Kasumi-1 (cell line): ENCODE measurements around the gene FRRS1.

Experiments
- DNase-seq, 2 experiments: peaks; one replicate each; lab custom pipeline; 2025; lab: John Stamatoyannopoulos, UW

Gene FRRS1, protein sequence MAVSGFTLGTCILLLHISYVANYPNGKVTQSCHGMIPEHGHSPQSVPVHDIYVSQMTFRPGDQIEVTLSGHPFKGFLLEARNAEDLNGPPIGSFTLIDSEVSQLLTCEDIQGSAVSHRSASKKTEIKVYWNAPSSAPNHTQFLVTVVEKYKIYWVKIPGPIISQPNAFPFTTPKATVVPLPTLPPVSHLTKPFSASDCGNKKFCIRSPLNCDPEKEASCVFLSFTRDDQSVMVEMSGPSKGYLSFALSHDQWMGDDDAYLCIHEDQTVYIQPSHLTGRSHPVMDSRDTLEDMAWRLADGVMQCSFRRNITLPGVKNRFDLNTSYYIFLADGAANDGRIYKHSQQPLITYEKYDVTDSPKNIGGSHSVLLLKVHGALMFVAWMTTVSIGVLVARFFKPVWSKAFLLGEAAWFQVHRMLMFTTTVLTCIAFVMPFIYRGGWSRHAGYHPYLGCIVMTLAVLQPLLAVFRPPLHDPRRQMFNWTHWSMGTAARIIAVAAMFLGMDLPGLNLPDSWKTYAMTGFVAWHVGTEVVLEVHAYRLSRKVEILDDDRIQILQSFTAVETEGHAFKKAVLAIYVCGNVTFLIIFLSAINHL

GRCh38 chr1:99766378-99766800, at the start of gene FRRS1:
Gene FRRS1, minus strand, starts transcription at chr1:99766635. Its CDS starts 17,867 bp downstream, at chr1:99748768.
- peak; percentile 91 for DNase-seq

DNA sequence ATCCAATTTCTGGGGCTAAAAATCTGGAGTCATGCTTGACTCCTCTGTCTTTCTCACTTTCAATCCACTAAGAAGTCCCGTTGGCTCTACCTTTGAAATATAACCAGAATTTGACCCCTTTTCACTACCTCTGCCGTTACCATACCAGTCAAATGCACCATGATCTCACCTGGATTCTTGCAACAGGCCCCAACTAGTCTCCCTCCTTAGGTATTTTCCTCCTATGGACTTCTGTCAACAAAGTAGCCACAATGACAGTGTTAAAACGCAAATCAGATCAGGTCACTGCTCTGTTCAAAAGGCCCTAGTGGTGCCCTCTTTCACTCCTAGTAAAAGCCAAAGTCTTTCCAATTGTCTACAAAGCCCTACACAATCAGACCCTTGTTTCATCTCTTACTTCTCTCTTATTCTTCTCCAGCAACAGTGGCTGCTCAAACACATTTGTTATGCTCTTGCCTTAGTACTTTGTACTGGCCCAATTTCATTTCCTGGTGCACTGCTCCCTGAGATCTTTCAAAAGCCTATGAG, 48.0 kb upstream of the FRRS1 start:
- no peak for DNase-seq

DNA sequence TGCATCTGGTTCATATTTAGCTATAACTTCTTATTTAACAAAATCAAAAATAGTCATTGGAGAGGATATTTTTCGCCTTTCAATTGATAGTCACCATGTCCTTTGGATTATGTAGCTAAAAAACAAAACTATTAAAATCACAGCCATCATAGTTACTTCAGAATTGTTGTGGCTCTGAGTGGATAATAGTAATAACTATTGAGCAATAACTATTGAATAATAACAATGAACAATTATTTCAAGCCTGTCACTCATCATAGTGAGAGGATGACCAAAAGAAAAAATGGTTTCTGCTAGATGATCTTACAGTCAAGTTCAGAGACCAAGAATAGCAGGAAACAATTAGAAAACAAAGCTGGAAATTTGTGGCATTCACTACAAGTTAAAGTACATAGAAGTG, 45.3 kb upstream of the FRRS1 start:
- no peak for DNase-seq

DNA sequence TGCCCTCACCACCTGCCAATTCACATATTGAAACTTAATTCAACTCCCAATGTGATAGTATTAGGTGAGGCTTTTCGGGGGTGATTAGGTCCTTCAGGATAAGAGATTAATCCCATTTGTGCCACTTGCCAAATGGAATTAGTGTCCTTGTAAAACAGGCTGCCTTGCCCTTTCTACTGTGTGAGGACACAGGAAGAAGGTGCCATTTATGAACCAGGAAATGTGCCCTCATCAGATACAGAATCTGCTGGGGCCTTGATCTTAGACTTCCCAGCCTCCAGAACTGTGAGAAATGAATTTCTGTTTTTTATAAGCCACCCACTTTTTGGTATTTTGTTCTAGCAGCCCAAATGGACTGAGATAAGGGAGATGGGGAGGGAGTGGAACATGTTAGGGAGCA, 44.6 kb upstream of the FRRS1 start:
- no peak for DNase-seq

DNA sequence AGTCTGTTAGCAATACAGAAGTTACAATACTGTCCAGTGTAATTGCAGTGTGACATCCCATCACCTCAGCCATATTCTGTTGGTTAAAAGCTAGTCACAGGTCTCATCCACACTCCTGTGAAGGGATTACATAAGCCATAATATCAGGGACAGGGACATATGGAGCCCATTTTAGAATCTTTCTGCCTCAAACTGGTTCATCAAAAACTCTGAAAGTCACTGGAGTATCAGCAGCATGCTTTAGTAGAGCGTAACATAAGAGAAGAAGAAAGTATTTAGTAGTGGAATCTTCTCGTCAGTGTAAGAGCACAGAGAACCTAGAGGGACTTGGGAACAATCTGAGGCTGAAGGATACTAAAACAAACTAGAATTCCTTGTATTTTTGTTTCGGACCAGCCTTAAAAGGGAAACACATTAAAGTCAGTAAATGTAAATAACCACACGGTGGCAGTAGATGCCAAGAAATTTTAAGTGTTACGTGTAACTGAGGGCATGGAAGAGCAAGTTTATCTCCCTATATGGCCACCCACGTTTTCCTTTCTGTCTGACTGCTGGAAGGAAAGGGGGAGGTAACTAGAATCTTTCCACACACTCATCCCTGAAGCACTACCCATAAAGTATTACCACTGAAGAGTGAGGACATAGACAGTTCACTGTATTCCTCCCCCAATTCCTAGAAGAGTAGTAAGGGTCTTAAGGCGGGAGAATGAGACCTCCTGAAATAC, 42.1 kb upstream of the FRRS1 start:
- peak; percentile 92 to 95 for DNase-seq

DNA sequence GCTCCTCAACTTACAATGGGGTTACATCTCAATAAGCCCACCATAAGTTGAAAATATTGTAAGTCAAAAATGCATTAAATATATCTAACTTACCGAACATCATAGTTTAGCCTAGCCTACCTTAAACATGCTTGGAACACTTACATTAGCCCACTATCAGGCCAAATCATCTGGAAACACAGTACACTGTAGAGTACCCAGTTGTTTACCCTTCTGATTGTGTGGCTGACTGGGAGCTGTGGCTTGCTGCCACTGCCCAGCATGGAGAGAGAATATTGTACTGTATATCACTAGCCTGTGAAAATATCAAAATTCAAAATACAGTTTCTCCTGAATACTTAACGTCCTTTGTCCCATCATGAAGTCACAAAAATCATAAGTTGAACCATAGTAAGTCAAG, 40.4 kb upstream of the FRRS1 start:
- no peak for DNase-seq

DNA sequence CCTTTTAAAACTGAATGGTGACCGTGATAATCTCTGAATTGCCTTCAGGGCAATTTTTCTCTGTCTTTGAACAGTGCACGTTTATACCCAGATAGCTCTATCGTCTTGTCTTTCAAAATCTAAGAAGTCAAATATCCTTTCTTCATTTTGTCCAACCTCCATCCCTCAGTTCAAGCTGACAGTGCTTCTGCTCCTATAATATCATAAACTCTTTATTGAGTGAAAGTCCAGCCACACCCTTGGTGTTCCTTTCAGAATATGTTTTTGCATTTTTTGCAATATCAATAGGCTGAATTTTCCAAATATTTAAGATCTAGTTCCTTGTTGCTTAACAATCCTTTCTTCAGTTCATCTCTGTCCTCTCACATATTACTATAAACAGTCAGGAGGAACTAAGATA, 35.1 kb upstream of the FRRS1 start:
- no peak for DNase-seq

DNA sequence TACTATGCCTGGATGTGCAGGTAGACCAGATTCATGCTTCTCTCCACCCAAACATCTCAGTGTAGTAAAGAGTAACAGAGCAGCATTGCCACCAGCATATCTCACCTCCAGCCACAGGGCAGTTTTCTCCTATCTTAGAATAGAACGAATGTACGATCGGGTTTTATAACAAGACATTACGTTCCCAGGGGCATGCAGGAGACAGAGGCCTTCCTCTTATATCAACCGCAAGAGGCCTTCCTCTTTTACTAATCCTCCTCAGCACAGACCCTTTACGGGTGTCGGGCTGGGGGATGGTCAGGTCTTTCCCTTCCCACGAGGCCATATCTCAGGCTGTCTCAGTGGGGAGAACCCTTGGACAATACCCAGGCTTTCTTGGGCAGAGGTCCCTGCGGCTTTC, 27.4 kb upstream of the FRRS1 start:
- DNase-seq = peak; percentile 66 to 78

DNA sequence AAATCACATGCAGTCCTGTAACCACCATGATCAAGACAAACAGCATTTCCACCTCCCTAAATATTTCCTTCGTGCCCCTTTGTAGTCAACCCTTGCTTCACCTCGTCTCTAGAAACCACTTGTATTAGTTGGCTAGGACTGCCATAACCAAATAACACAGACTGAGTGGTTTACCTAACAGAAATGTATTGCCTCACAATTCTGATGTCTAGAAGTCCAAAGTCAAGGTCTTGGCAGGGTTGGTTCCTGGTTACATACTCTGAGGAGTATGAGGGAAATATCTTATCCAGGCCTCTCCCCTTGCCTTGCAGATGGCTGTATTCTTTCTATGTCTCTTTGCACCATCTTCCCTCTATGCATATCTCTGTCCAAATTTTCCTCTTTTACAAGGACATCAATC, 23.3 kb upstream of the FRRS1 start:
- no peak for DNase-seq

GRCh38 chr1:99788896-99789295, 22.5 kb upstream of the FRRS1 start:
- DNase-seq = no peak

GRCh38 chr1:99786751-99787501, 20.5 kb upstream of the FRRS1 start:
- DNase-seq = no peak

DNA sequence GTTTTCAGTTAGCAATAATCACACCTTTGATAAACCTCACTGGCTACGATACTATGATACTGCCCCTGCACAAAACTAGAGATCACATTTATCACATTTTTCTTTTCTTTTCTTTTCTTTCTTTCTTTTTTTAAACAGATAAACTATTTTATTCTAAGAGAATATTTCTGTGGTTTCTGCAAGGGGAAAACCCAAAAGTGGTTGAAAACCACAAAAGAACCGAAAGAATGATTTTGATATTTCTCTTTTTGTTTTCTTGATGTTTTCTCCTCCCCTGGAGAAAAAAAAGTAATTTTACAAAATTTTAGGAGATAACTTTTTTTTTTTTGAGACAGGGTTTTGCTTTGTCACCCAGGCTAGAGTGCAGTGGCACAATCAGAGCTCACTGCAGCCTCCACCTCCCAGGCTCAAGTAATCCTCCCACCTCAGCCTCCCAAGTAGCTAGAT, 18.4 kb upstream of the FRRS1 start:
- DNase-seq = no peak

DNA sequence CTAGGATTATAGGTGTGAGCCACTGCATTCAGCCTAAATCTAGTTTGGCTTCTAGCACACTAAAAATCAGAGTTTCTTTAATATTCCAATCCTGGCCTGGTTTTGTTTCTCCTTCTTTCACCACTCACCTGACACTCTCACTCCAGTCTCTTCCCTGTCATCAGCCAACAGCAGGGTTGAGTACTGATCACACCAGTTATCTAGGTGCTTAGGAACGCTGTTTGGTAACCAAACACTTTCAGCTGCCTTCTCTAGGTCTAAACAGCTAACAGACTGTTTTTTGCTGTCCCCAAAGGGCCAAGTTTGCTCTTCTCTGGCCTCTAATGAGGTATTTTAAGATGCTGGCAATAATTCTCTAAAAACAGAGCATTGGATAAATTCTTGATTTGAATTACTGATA, 17.7 kb upstream of the FRRS1 start:
- DNase-seq = no peak

DNA sequence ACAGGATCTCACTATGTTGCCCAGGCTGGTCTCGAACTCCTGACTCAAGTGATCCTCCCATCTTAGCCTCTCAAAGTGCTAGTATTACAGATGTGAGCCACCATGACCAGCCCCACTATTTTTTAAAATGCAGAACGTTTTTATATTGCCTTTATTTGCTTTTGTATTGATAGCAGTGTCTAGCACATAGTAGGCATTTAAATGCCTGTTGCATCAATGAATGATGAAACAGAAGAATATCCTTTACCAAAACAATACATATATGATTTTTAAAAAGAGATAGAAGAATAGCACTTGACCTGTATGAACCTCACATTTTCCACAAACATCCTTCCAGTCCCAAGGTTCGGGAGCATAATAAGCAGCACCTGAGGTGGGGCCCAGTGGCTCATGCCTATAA, 16.5 kb upstream of the FRRS1 start:
- no peak for DNase-seq

DNA sequence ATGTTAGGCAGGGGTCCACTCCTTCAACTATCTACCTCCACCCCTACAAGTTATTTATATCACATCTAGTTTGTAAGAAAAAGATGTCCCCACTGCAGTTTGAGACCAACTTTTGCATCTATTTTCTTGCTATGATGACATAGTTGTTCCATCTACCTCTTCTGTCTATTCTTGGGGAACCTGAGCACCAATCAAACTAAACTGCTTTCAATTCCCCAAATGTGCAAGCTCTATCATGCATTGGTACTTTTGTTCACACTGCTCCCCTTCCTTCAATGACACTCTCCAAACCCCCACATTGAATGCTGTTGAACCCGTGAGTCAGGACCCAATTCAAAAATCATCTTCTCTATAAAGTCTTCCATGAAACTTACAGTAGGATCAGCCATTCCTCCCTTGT, 16.0 kb upstream of the FRRS1 start:
- DNase-seq = no peak

DNA sequence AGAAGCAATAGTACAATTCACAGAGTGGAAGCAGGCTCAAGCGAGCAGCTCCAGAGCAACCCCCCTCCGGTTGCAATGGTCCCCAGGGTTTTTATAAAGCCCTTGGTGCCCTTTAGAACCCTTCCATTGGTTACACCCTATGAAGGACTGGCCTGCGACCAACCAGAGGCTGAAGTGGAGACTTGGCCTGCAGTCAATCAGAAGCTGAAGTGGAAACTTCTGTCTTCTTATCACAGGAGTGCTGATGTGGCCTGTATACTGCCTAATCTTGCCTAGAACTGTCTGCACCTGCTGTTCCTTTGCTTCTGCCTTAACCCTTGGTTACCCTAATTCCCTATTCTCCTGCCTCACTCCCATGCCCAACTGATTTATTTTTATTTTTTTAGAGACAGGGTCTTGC, 15.4 kb upstream of the FRRS1 start:
- DNase-seq = no peak

GRCh38 chr1:99777752-99778151, 11.3 kb upstream of the FRRS1 start:
- DNase-seq = no peak

GRCh38 chr1:99776120-99776519, 9.7 kb upstream of the FRRS1 start:
- DNase-seq = no peak

- DNase-seq = no peak
These were observed 6.4 kb upstream of the FRRS1 start for GRCh38 chr1:99772809-99773208.

DNA sequence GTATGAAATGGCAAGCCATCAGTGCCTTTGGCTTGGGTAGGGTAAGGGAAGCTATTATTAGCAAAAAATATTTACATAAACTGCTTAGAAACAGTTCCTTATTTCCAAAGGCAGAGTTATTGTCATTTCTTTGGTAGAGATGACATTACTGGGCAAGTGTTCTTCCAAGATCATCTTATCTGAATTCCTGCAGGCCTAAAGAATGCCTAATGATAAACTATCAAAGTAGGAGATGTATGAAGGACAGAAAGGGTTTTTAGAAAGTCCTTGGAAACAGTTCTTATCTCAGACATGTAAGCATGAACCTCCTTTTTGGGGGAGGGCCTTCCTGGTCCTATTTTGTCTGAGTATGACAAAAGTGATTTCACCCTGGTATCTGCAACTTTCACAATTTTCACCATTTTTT, 5.1 kb upstream of the FRRS1 start:
- DNase-seq = no peak

- DNase-seq = no peak
These were observed 2.2 kb upstream of the FRRS1 start for GRCh38 chr1:99768524-99769245.
